HG03175 (cell line): ENCODE results near the gene PCSK9.

Experiments
- ATAC-seq: cut with Tn5 transposase; IDR thresholded peaks from one replicate; pipeline ENCODE4 v1.9.1; 2021; ENCODE audit warnings: mild to moderate bottlenecking, moderate library complexity; ENCODE audit not compliant: unreplicated experiment

Gene PCSK9

DNA sequence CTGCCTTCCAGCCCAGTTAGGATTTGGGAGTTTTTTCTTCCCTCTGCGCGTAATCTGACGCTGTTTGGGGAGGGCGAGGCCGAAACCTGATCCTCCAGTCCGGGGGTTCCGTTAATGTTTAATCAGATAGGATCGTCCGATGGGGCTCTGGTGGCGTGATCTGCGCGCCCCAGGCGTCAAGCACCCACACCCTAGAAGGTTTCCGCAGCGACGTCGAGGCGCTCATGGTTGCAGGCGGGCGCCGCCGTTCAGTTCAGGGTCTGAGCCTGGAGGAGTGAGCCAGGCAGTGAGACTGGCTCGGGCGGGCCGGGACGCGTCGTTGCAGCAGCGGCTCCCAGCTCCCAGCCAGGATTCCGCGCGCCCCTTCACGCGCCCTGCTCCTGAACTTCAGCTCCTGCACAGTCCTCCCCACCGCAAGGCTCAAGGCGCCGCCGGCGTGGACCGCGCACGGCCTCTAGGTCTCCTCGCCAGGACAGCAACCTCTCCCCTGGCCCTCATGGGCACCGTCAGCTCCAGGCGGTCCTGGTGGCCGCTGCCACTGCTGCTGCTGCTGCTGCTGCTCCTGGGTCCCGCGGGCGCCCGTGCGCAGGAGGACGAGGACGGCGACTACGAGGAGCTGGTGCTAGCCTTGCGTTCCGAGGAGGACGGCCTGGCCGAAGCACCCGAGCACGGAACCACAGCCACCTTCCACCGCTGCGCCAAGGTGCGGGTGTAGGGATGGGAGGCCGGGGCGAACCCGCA, at the start of gene PCSK9:
PCSK9 (plus strand) TSS at position 207 of the 741 bp plus-strand sequence; CDS start at position 497, 290 bp downstream.
- ATAC-seq, result no peak

DNA sequence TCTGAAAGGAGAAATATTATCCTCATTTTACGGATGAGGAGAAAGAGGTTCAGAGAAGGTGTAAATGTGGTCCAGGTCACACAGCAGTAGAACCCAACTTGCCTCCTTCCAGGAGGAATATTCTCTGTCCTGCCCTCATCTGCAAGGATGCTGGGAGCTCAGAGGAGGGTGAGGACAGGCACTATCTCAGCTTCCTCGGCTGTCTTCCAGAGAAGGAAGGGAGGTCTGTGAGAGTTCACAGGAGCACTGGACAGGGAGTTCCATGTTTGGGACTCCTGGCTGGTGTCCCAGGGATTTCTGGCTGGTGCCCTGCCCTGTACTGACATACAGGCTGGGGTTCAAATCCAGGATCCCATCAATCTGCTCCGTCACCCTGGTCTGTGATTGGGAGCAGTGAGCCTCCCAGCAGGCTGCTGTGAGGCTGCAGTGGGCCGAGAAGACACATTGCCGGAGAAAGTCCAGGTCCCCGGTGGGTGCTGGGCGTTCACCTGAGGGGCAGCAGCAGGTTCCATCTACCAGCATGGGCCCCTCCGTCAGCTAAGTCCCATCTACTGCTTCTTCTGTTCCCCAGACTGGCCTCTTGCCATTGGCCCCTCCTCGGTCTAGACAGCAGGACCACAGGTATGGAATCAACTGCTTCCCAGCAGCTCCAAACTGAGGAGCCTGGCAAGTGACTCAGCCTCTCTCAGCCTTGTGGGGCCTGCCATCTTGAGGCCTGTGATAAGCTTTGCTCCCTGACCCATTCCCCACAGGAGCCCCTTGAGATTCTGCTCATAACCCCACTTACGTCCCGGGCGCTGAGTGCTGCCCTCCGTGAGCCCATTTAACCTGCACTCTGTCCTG, 49.2 kb upstream of the PCSK9 start:
- ATAC-seq, result no peak

DNA sequence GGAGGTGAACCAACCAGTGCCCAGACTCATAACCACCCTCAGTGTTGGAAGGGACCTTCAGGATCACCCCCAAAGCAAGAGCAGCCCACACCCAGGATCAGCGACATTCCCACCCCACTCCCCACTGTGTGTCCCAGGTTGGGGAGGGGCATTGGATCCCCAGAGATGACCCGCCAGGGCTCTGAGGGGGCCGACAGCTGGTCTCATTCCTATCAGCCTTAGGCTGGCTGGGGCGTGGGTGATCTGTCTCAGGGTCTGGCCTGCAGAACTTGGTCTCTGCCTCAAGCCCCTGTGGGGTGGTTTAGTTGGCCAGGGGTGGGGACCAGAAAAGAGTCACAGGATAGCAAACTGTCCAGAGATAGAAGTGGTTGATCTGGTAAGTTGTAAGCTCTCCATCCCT, 48.4 kb upstream of the PCSK9 start:
- no peak for ATAC-seq

DNA sequence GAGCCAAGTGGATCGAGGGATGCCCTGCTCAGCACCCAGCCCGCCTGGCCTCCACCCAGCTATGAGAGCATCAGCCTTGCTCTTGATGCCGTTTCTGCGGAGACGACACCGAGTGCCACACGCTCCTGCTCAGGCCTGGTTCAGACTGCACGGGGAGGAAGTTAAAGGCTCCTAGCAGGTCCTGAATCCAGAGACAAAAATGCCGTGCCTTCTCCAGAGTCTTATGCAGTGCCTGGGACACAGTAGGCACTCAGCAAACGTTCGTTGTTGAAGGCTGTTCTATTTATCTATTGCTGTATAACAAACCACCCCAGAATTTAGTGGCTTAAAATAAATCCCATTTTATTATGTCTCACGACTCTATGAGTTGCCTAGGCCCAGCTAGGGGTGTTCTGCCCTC, 47.4 kb upstream of the PCSK9 start:
- ATAC-seq, result no peak

DNA sequence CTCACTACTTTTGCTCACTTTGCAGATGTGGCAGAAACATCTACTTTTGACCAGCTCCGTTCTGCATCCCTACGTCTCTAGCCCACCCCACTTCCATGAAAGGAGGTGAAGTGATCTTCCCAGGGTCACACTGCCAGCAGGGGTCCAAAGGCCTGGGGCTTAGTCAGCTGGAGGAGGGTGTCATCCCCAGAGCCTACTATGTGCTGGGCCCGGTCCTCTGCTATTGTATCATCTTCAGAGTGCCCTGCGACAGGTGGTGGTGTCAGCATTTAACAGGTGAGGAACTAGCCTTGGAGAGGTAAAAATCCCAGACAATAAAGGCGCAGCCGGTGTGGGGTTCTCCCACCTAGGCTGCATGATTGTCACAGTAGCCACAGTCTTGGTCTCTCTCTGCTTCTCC, 46.2 kb upstream of the PCSK9 start:
- no peak for ATAC-seq

DNA sequence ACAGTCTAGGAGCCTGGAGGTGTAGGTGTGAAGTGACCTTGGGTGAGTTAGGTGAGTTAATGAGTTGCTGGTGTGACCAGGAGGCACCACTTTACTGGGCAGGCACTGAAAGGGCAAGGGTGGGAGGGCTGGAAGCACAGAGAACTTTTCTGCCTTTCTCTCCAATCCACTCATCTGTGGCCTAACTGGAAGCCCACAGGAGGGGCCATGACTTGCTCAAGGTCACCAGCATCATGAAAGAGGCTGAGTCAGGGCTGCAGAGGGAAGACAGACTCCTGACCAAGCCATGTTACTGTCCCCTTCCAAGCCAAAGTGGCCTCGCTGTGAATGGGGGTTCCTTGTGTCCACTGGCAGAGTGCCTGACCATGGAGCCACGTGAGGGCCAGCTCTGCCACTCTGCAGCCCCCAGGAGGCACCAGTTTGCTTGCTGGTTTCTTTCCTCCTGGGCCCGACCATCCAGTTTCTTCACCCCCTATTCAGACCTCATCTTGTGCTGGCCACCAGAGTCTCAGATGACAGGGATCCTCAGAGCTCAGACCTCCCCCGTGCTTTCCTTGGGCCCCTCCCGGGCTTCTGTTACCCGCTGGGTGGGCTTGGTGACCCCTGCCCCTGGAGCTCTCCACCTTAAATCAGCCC, 44.9 kb upstream of the PCSK9 start:
- no peak for ATAC-seq

DNA sequence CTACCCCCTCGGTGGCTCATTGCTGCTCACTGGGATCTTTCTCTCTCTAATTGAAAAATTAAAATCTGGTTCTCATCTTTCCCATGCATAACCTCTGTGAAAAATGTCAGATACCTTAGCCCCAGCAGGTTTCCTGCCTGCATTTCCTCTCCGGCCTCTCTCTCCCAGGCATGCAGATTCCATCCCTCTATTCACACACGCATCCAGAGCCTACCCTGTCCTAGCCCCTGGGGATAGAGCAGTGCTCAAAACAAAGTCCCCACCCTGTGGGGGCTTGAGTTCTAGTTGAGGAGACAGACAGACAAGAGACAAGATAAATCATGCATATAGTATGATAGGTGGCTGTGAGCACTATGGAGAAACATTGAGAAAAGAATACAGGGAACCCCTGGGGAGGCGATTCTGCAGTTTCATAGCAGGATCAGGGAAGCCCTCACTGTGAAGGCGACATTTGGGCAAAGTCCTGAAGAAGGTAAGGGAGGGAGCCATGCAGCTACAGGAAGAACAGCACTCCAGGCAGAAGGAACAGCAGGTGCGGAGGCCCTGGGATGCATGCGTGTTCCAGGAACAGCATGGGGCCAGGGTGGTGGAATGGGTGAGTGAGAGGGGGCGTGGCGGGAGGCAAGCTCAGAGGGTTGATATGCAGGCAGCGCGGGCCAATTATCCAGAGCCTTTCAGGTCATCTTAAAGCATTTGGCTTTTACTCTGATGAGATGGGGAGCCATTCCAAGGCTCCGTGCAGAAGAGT, 44.2 kb upstream of the PCSK9 start:
- no peak for ATAC-seq

DNA sequence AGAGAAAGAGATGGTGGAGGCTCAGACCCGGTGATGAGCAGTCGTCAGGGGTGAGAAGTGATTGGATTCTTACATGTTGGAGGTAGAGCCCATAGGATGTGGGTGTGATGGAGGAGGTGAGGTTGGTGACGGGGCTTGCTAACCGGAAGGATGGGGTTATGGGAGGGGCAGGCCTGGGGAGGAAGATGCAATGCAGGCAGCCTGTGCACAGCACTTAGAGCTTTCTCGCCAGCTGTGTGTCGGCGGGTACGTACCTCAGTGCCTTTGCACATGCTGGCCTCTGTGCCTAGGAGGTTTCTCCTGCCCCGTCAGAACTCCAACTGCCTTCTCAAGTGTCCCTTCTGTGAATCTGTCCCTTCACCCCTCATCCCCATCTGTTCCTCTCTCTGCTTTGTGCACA, 43.5 kb upstream of the PCSK9 start:
- ATAC-seq, result no peak

DNA sequence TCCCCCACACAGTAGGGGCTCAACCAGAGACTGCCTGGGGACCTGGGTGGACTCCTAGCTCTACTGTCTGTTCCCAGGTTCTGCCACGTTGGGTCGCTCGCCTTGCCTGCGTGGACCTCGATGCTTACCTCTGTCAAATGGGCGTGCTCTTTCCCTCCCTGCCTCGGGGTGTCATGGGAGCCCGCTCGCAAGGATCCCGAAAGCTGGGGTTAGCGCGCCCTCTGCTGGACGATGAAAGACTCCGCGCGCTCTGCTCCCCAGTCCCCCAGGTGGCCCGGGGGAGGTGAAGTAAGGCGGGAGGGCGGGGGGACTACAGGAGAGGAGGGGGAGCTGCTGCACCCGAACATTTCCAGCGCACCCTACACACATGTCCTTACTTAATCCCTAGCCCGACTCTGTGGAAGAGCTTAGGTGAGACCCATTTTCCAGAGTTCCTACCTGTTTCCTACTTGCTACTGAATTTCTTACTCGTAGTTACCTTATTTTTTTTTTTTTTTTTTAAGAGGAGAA, 42.9 kb upstream of the PCSK9 start:
- ATAC-seq, result peak; percentile 77

DNA sequence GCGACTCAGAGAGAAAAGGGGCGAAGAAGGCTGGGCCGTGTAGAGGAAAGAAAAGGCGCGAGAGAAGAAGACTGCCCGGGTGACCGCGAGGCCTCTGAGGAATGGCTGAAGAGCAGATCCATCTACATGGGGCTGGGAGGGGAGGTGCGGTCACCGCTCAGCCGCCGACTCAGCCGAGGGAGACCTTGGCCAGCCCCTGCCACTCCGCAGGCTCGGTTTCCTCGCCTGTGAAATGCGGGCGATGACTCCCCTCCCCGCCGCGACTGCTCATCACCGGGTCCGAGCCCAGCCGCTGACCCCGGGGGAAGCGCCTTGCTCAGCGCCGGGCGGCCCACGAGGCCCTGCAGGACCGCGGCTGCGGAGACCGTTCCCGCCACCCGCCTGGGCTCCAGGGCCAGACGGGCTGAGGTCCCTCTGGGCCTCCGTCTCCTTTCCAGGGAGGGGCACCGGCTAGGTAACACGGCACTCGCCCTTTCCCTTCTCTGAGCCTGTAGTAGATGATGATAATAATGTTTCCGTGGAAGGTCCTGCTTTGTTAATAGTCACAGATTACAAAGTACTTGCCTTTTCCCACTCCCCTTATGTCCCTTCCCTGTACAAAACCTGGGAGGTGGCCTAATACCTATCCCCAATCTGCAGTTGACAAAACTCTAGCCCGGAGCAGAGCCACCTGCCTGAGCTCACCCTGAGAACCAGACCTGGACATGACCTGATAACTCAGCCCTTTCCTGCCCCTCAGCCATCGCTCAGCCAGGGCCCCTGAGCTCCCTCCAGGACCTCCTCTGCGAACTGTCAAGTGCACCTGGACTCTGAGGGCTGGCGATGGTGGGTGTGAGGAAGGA, 42.3 kb upstream of the PCSK9 start:
- no peak for ATAC-seq

DNA sequence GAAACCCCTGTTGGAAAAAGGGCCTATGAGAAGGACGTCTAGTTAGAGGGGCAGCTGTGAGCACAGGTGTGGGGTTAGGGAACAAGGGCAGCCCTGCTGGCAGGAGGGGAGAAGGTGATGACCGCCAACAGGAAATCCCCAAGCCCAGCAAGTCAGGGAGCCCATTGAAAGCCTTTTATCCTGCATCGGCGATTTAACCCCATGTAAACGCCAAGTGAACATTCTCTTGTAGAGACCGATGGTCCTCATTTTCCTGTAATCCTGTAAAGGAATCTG, 41.7 kb upstream of the PCSK9 start:
- no peak for ATAC-seq

DNA sequence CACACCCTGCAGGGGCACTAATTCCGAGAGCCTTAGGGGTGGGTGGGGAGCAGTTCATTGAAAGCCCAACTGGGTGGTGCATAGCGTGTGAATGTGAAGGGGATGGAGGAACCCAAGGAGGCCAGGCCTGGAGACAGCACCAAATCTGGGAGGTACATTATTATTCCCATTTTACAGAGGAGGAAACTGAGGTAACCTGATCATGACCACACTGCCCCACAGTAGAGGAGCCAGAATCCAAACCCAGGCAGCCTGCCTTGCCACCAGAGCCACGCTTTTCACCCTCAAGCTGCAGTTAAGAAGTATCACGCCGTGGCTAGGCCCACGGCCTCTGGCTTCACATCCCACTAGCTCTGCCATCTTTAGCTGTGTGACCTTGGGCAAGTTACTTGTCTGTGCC, 41.2 kb upstream of the PCSK9 start:
- no peak for ATAC-seq

DNA sequence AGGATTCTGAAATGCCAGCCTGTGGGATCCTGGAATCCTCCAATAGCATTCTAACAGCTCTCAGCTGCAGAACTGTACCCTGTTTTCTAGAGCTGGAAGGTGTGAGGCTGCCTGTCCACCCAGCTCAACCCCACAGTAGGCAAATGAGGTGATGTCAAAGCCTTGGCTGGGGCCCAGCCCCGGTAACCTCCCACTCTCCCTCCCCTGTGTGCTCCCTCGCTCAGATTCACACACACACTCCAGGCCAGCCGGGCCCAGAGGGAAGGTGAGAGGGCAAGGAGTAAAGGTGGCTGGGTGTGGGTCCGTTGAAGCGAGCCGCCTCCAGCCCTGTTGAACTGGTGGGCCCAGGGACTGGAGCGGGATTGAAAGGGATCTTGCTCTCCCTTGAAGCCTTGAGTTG, 40.7 kb upstream of the PCSK9 start, which contains the start of gene BSND:
BSND (plus strand) TSS at position 257 of the 400 bp plus-strand sequence. CDS start 254 bp downstream, outside the sequence.
- no peak for ATAC-seq

DNA sequence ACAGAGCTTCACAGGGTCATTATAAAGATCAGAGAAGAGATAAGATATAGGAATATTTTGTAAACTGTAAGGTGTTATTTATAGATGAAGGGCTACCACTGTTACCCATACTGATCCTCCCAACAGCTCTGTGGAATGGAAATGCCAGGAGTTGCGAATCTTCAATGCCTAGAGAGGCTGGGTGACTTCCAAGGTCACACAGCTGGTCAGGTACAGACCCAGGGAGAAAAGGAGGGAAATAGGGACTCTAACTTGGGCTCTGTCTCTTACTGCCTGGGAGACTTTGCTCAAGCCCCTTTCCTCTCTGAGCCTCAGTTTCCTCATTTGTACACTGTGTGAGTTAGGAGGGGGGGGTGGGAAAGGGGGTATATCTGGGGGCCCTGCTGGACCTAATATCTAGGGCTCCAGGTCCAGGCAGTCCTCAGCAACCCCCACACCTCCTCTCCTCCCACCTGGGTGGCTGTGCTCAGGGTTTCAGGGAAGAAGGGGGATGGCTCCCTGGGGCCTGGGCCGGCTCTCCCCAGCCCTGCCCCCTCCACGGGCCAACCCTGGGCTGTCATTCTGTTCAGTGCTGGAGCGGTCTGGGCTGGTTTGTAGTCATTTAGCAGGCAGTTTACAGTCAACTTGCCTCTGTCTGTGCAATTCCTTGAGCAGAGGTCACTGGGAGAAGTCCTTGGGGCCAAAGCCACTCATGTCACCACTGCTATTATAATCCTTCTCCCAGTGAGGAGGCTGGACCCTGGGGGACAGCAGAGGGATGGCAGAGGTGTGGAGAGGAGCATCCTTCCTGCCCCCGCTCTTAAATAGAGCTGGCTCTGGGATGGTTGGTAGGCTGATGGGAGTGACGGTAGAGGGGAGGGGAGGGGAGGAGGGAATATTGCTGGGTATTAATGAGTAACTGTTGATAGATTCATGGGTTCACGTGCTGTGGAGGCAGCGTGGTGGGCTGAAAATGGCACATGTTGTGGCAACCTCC, 39.0 kb upstream of the PCSK9 start:
- ATAC-seq, result no peak

DNA sequence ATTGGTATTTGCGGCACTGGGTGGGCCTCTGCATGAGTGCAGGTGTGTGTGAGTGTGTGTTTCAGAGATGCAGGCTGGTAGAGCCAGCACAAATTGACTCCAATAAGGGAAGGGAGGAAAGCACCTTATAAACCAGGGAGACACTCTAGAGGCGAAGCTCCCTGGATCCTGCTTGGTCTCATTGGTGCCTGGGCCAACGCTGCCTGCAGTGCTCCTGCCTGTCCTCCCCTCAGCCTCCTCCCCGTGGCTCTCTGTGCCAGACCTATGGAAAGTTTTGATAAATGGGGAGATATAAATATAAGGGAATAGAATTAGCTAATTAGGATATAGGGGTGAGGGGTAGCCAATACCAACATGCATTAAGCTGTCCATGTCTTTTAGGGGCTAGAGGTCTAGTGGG, 38.0 kb upstream of the PCSK9 start:
- ATAC-seq, result no peak

DNA sequence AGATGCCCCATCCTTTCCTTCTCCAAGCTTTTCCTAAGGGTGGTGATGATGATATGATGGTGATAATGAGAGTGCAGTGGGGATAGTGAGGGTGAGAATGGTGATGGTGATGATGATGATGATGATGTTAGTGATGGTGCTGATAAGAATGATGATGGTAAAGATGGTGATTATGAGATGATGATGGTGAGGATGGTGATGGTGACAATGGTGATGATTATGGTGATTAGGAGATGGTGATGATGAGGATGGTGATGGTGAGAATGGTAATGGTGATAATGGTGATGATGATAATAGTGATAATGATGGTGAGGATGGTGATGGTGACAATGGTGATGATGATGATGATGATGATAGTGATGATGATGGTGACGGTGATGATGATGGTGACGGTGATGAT, 36.7 kb upstream of the PCSK9 start:
- no peak for ATAC-seq

DNA sequence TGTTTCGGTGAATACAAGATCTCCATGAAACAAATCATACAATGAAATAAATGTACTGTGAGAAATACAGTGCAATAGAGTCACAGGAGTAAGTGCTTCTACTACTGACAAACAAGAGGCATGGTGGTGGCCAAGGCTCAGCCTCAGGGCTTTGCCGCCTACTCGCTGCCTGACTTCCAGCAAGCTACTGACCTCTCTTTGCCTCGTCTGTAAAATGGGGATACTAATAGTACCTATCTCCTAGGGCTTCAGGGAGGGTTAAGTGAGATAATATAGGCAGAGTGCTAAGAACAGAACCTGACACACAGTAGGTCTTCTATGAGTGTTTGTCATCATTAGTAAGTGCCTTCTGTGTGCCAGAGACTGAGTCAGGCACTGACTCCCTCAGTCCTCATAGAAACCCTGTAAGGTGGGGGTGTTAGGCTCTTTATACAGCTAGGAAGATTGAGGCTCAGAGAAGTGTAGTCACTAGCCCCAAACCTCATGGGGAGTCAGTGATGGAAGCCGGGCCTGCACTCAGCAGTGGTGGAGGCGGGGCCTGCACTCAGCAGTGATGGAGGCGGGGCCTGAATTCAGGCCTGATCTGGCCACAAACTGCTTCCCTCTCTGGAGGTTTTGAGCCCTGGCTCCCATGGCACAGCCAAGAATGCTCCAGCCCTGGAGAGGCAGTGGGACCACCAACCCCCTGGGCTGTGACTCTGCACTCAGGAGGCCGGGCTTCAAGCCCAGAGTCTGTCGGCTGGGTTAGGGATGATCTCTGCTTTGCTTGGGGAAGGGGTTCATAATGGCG, 33.8 kb upstream of the PCSK9 start:
- no peak for ATAC-seq

DNA sequence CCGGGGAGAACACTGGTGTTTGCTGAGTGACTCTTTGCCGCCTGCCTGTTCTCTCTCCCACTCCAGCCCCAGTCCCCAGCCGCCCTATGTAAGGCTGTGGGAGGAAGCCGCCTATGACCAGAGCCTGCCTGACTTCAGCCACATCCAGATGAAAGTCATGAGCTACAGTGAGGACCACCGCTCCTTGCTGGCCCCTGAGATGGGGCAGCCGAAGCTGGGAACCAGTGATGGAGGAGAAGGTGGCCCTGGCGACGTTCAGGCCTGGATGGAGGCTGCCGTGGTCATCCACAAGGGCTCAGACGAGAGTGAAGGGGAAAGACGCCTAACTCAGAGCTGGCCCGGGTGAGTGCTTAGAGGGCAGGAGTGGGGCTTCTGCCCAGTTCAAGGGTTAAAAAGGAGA, 32.4 kb upstream of the PCSK9 start:
- no peak for ATAC-seq
